ENCODE data around the gene ERP29.

- TF ChIP-seq REST (IDR thresholded peaks at IDR 0.05; ENCODE audit: insufficient read depth in 1 of 2, low read depth in 2 of 2, low read length in 2 of 2) (no peak), SIN3A (IDR thresholded peaks at IDR 0.05; ENCODE audit: borderline replicate concordance, insufficient read depth, low read length) (no peak), POLR2AphosphoS5 (IDR thresholded peaks at IDR 0.05; ENCODE audit: low read depth, low read length) (no peak), TAF1 (IDR thresholded peaks at IDR 0.05; ENCODE audit: borderline replicate concordance, insufficient read depth, low read length) (no peak), FOXP2 (optimal IDR thresholded peaks at IDR 0.05; ENCODE audit: borderline replicate concordance, extremely low read depth, extremely low read length, insufficient read depth) (no peak)
Observed at GRCh38 chr12:112007945-112008344, 5.3 kb upstream of the ERP29 start.

All from PFSK-1 (cell line).